Peyer's patch (tissue), 4 donors: ENCODE results near the gene ABL1.

ENCODE experiments used
- CTCF ChIP-seq, 6 experiments: fragments of 450-650 bp in 4 of 6; fragments of 200-600 bp in 2 of 6; sonication (generic) in 1 of 6; IDR thresholded peaks; one replicate each; pipeline ENCODE4 v1.5.1; 2017 to 2019; ENCODE audit warnings: antibody characterized with exemption in 6 of 6, mild to moderate bottlenecking in 3 of 6, moderate library complexity in 1 of 6
- POLR2A ChIP-seq, 2 donors: fragments of 450-650 bp; IDR thresholded peaks; one replicate each; pipeline ENCODE4 v1.5.1; 2017; ENCODE audit warnings: antibody characterized with exemption in 2 of 2, mild to moderate bottlenecking in 2 of 2, moderate library complexity in 2 of 2

DNA sequence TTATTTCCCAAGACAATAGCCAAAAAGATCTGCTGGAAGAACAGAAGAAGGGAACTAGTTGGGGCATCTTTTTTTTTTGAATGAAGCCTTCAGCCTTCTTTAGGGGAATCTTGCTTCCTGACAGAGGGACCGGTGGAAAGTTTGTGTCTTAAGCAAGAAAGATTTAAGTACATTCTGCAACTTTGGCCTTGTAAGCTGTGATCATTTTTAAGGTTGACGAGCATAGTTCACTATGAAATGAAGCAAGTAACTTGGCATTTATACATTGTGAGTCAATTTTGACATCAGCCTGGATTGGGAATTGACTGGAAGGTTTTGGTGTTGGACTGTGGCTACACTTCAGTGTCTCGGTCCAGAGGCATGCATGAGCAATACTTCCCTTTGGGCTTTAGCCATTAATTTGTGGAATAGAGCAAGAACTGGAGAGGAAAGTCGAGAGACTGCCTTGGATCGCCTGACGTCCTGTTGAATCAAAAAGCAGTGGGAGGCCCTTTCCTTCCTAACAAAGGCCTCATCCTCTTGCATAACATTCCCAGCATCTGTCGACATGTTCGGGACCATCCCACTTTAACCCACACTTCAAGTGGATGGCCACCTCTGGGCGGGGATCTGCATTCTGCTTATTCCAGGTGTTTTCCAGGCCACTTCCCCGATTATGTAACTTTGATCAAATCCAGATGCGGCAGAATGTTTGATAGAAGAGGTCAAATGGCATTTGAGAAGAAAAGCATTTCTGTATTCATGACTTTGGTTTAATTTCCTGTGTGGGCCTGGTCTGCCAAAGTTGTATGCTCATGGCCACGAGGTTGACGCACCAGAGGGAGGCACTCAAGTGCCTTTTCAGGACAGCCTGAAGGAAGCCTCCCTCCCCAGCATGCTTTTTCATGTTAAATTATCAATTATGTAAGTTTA lies 12.5 kb downstream of the ABL1 start:
- TF ChIP-seq CTCF (IDR thresholded peaks at IDR 0.05) (no peak), POLR2A (IDR thresholded peaks at IDR 0.05) (no peak)
